ENCODE results near the gene EPHA2.

EPHA2 gene

GRCh38 chr1:16076031-16076864 is 79.6 kb downstream of the EPHA2 start:
- no peak for TF ChIP-seq ZNF274 (IDR thresholded peaks at IDR 0.05; ENCODE audit: low read depth, low read length)

GRCh38 chr1:16075337-16076030 is 80.4 kb downstream of the EPHA2 start:
- no peak overlapping the region for H3K4me3 ChIP-seq (ENCODE audit: low read length)
- TF ChIP-seq ZNF274 (IDR thresholded peaks at IDR 0.05; ENCODE audit: low read depth, low read length), result no peak

More at GRCh38 chr1:16076031-16076864, 79.6 kb downstream of the EPHA2 start:
- no peak overlapping the region for H3K4me3 ChIP-seq (ENCODE audit: low read length)

Measured in GM08714 (cell line).